HL-60 (cell line): ENCODE measurements around the gene SH3BP4.

Experiments
- DNase-seq, 2 experiments: peaks; one replicate each; pipeline ENCODE4 v3.0.0-alpha.2; 2010 to 2020; ENCODE audit warnings: low read depth in 1 of 2, low spot score in 1 of 2
- H3K27ac ChIP-seq: fragments of 250-450 bp; sonication (Bioruptor Pico); replicated peaks from 2 replicates; pipeline ENCODE4 v1.5.1; 2020; ENCODE audit warnings: mild to moderate bottlenecking, moderate library complexity
- H3K27me3 ChIP-seq: fragments of 250-450 bp; sonication (Bioruptor Pico); 2 replicates; pipeline ENCODE4 v1.5.1; 2021; ENCODE audit warnings: mild to moderate bottlenecking, moderate library complexity; ENCODE audit not compliant: insufficient read depth, poor library complexity, severe bottlenecking
- H3K4me3 ChIP-seq: replicated peaks from 2 replicates; pipeline ENCODE4 v1.5.1; 2011; ENCODE audit warnings: mild to moderate bottlenecking, control low read depth, low read length; ENCODE audit not compliant: insufficient read depth
- CTCF ChIP-seq: IDR thresholded peaks from one replicate; pipeline ENCODE4 v1.5.1; 2011; ENCODE audit warnings: low read length, control low read depth, inconsistent platforms; ENCODE audit not compliant: insufficient read depth
- GABPA ChIP-seq: IDR thresholded peaks from 2 replicates; pipeline ENCODE4 v1.6.1; 2012; ENCODE audit warnings: low read depth
- POLR2AphosphoS5 ChIP-seq: IDR thresholded peaks from 2 replicates; pipeline ENCODE4 v1.6.1; 2012; ENCODE audit warnings: low read depth
- REST ChIP-seq: IDR thresholded peaks from 2 replicates; pipeline ENCODE4 v1.6.1; 2012; ENCODE audit warnings: low read depth; ENCODE audit not compliant: insufficient replicate concordance
- SPI1 ChIP-seq: IDR thresholded peaks from 2 replicates; pipeline ENCODE4 v1.6.1; 2012; ENCODE audit warnings: low read depth, mild to moderate bottlenecking, borderline replicate concordance

The SH3BP4 gene

GRCh38 chr2:235085476-235085875 is 133.7 kb downstream of the SH3BP4 start:
- Histone ChIP-seq H3K27ac (no peak overlapping the region), H3K4me3 (no peak overlapping the region), H3K27me3 (no peaks in the 10 kb centered on the region)
- TF ChIP-seq SPI1 (no peak), REST (no peak), GABPA (no peak), POLR2AphosphoS5 (no peak), CTCF (no peak)
- no peak for DNase-seq

GRCh38 chr2:235086481-235087184 is 134.8 kb downstream of the SH3BP4 start:
- Histone ChIP-seq H3K4me3 (no peak overlapping the region), H3K27ac (no peak overlapping the region), H3K27me3 (no peaks in the 10 kb centered on the region)
- no peak for DNase-seq
- no peak for TF ChIP-seq CTCF

- Histone ChIP-seq H3K27ac (no peak overlapping the region), H3K27me3 (no peaks in the 10 kb centered on the region), H3K4me3 (no peak overlapping the region)
- no peak for DNase-seq
- TF ChIP-seq CTCF (no peak), GABPA (no peak), POLR2AphosphoS5 (no peak), REST (no peak), SPI1 (no peak)
Observed at GRCh38 chr2:235087832-235088495, 136.1 kb downstream of the SH3BP4 start.
